Nephron progenitor cell (in vitro differentiated cells): ENCODE data around the gene HDAC4.

Experiments
- DNase-seq: peaks from one replicate; pipeline ENCODE4 v3.0.0; 2021
- H3K27ac Mint-ChIP-seq: 2 replicates; pipeline ENCODE4 v1.8.0; 2021; ENCODE audit warnings: mild to moderate bottlenecking, moderate library complexity, mixed read lengths
- H3K27me3 Mint-ChIP-seq: 2 replicates; pipeline ENCODE4 v1.8.0; 2021; ENCODE audit warnings: mild to moderate bottlenecking, low read depth, mixed read lengths; ENCODE audit not compliant: poor library complexity
- H3K36me3 Mint-ChIP-seq: 2 replicates; pipeline ENCODE4 v1.8.0; 2021; ENCODE audit warnings: low read depth, mixed read lengths
- H3K4me1 Mint-ChIP-seq: 2 replicates; pipeline ENCODE4 v1.8.0; 2021; ENCODE audit warnings: mixed read lengths
- H3K4me3 Mint-ChIP-seq: 2 replicates; pipeline ENCODE4 v1.8.0; 2021; ENCODE audit warnings: mild to moderate bottlenecking, moderate library complexity, mixed read lengths
- H3K9me3 Mint-ChIP-seq: 2 replicates; pipeline ENCODE4 v1.8.0; 2021; ENCODE audit warnings: mild to moderate bottlenecking, moderate library complexity, mixed read lengths
- CTCF ChIP-seq: fragments of 200-600 bp; sonication (generic); IDR thresholded peaks from 2 replicates; pipeline ENCODE4 v1.5.0; 2021; ENCODE audit warnings: antibody characterized with exemption

HDAC4 gene

GRCh38 chr2:239024226-239024625 is 376.6 kb downstream of the HDAC4 start:
- no peak for TF ChIP-seq CTCF
- Mint-ChIP-seq H3K27me3 (peaks cover 20% of the 10 kb centered on the region), H3K9me3 (no peaks in the 10 kb centered on the region), H3K36me3 (no peaks in the 10 kb centered on the region), H3K4me1 (peaks cover 38% of the 10 kb centered on the region), H3K27ac (no peak overlapping the region), H3K4me3 (no peak overlapping the region)
- no peak for DNase-seq

GRCh38 chr2:239022437-239023260 is 378.2 kb downstream of the HDAC4 start:
- Mint-ChIP-seq H3K27ac (no peak overlapping the region), H3K36me3 (no peaks in the 10 kb centered on the region), H3K4me3 (no peak overlapping the region), H3K4me1 (peaks cover 38% of the 10 kb centered on the region), H3K27me3 (peaks cover 21% of the 10 kb centered on the region), H3K9me3 (no peaks in the 10 kb centered on the region)
- TF ChIP-seq CTCF: no peak
- no peak for DNase-seq

GRCh38 chr2:239021651-239022436 is 379.0 kb downstream of the HDAC4 start:
- no peak for DNase-seq
- Mint-ChIP-seq H3K9me3 (no peaks in the 10 kb centered on the region), H3K27ac (no peak overlapping the region), H3K4me3 (no peak overlapping the region), H3K36me3 (no peaks in the 10 kb centered on the region), H3K4me1 (peaks cover 33% of the 10 kb centered on the region), H3K27me3 (peaks cover 21% of the 10 kb centered on the region)
- TF ChIP-seq CTCF: no peak

- H3K4me1 Mint-ChIP-seq: peaks cover 27% of the 10 kb centered on the region
- no peaks in the 10 kb centered on the region for H3K36me3 Mint-ChIP-seq
- DNase-seq: no peak
- H3K4me3 Mint-ChIP-seq: no peak overlapping the region
- no peaks in the 10 kb centered on the region for H3K9me3 Mint-ChIP-seq
- H3K27ac Mint-ChIP-seq: no peak overlapping the region
- TF ChIP-seq CTCF: no peak
- peaks cover 21% of the 10 kb centered on the region for H3K27me3 Mint-ChIP-seq
These were observed 379.6 kb downstream of the HDAC4 start for GRCh38 chr2:239021224-239021623.

GRCh38 chr2:239020541-239021041 is 380.2 kb downstream of the HDAC4 start:
- Mint-ChIP-seq H3K36me3 (no peaks in the 10 kb centered on the region), H3K4me3 (no peak overlapping the region), H3K27ac (peak overlapping the region; percentile 90), H3K9me3 (no peaks in the 10 kb centered on the region), H3K27me3 (peaks cover 24% of the 10 kb centered on the region), H3K4me1 (peaks cover 27% of the 10 kb centered on the region)
- DNase-seq: no peak
- no peak for TF ChIP-seq CTCF
